Neural cell (in vitro differentiated cells): ENCODE results near the gene CASR. TPM values are rescaled to one million over a fixed set of nuclear protein-coding genes. Genes with fewer than 3 reads are reported as not detected.

Experiments used
- H2AFZ ChIP-seq: fragments of 200-600, 300-800 bp; sonication (generic), shearing (Covaris generic); 2 replicates; pipeline ENCODE4 v1.6.0; 2014; ENCODE audit warnings: low read depth, mild to moderate bottlenecking, antibody characterized with exemption, low read length, moderate library complexity
- H3F3A ChIP-seq: fragments of 200-600 bp; shearing (Covaris generic); 2 replicates; pipeline ENCODE4 v1.6.1; 2016; ENCODE audit warnings: mild to moderate bottlenecking, moderate library complexity, mixed read lengths, antibody characterized with exemption, low read length; ENCODE audit not compliant: insufficient read depth, poor library complexity, severe bottlenecking
- H3K27ac ChIP-seq: fragments of 200-600, 300-800 bp; sonication (generic), shearing (Covaris generic); 2 replicates; pipeline ENCODE4 v1.5.1; 2014; ENCODE audit warnings: mild to moderate bottlenecking, low read length, moderate library complexity
- H3K27me3 ChIP-seq: fragments of 300-800, 200-600 bp; sonication (generic), shearing (Covaris generic); 2 replicates; pipeline ENCODE4 v1.6.0; 2014; ENCODE audit warnings: mild to moderate bottlenecking, low read depth, low read length, moderate library complexity; ENCODE audit not compliant: insufficient read depth
- H3K36me3 ChIP-seq: fragments of 300-800, 200-600 bp; sonication (generic), shearing (Covaris generic); 2 replicates; pipeline ENCODE4 v1.5.1; 2014; ENCODE audit warnings: mild to moderate bottlenecking, antibody characterized with exemption, low read length, moderate library complexity; ENCODE audit not compliant: insufficient read depth
- H3K4me2 ChIP-seq: fragments of 300-800, 200-600 bp; sonication (generic), shearing (Covaris generic); 2 replicates; pipeline ENCODE4 v1.6.0; 2014; ENCODE audit warnings: mild to moderate bottlenecking, low read length
- H3K4me3 ChIP-seq: fragments of 300-800, 200-600 bp; sonication (generic), shearing (Covaris generic); 2 replicates; pipeline ENCODE4 v1.5.1; 2014; ENCODE audit warnings: mild to moderate bottlenecking, low read length, moderate library complexity
- H3K79me2 ChIP-seq: fragments of 200-600 bp; shearing (Covaris generic); replicated peaks from 2 replicates; pipeline ENCODE4 v1.6.0; 2014; ENCODE audit warnings: mild to moderate bottlenecking, low read length, moderate library complexity; ENCODE audit not compliant: insufficient read depth
- H3K9ac ChIP-seq: fragments of 300-800, 200-600 bp; sonication (generic), shearing (Covaris generic); 2 replicates; pipeline ENCODE4 v1.6.1; 2016; ENCODE audit warnings: mild to moderate bottlenecking, low read length, mixed read lengths
- H3K9me2 ChIP-seq: fragments of 200-600 bp; shearing (Covaris generic); 2 replicates; pipeline ENCODE4 v1.6.1; 2016; ENCODE audit warnings: mild to moderate bottlenecking, low read length, mixed read lengths; ENCODE audit not compliant: insufficient read depth
- H3K9me3 ChIP-seq: fragments of 200-600, 300-800 bp; sonication (generic), shearing (Covaris generic); 2 replicates; pipeline ENCODE4 v1.6.1; 2016; ENCODE audit warnings: mild to moderate bottlenecking, mixed run types, low read length, moderate library complexity, mixed read lengths
- H4K20me1 ChIP-seq: fragments of 200-600 bp; shearing (Covaris generic); 2 replicates; pipeline ENCODE4 v1.6.1; 2016; ENCODE audit warnings: mild to moderate bottlenecking, mixed run types; ENCODE audit not compliant: insufficient read depth
- CTCF ChIP-seq: fragments of 450-650 bp; IDR thresholded peaks from 2 replicates; pipeline ENCODE4 v1.5.1; 2014; ENCODE audit warnings: antibody characterized with exemption, mild to moderate bottlenecking, moderate library complexity; ENCODE audit not compliant: poor library complexity, severe bottlenecking
- EP300 ChIP-seq: fragments of 450-650 bp; conservative IDR thresholded peaks from 2 replicates; pipeline ENCODE4 v1.6.1; 2014; ENCODE audit warnings: antibody characterized with exemption, mild to moderate bottlenecking, moderate library complexity; ENCODE audit not compliant: poor library complexity, severe bottlenecking
- EZH2 ChIP-seq: fragments of 200-600, 300-800 bp; shearing (Covaris generic), sonication (generic); IDR thresholded peaks from 2 replicates; pipeline ENCODE4 v1.6.1; 2014; ENCODE audit warnings: antibody characterized with exemption, low read length, borderline replicate concordance, mild to moderate bottlenecking; ENCODE audit not compliant: insufficient read depth, poor library complexity, severe bottlenecking
- MXI1 ChIP-seq: fragments of 450-650 bp; conservative IDR thresholded peaks from 2 replicates; pipeline ENCODE4 v1.6.1; 2014; ENCODE audit warnings: antibody characterized with exemption, mild to moderate bottlenecking; ENCODE audit not compliant: poor library complexity, severe bottlenecking
- POLR2AphosphoS5 ChIP-seq: IDR thresholded peaks from 2 replicates; pipeline ENCODE4 v1.6.1; 2012
- RAD21 ChIP-seq: fragments of 450-650 bp; conservative IDR thresholded peaks from 2 replicates; pipeline ENCODE4 v1.6.1; 2014; ENCODE audit warnings: antibody characterized with exemption, mild to moderate bottlenecking, moderate library complexity
- REST ChIP-seq: IDR thresholded peaks from 2 replicates; pipeline ENCODE4 v1.6.1; 2012; ENCODE audit warnings: borderline replicate concordance
- SMC3 ChIP-seq: fragments of 450-650 bp; conservative IDR thresholded peaks from 2 replicates; pipeline ENCODE4 v1.6.1; 2014; ENCODE audit warnings: antibody characterized with exemption, mild to moderate bottlenecking, moderate library complexity; ENCODE audit not compliant: poor library complexity
- TAF1 ChIP-seq: IDR thresholded peaks from 2 replicates; pipeline ENCODE4 v1.6.1; 2012; ENCODE audit warnings: low read depth
- polyA plus RNA-seq: library from polyadenylated mRNA; depleted of rRNA; stranded (reverse); fragments of >200 nt; gene quantifications from 2 replicates; pipeline ENCODE4 v1.2.3, GENCODE V29; 2014

CASR gene
- polyA plus RNA-seq, 1 donor from 2014 or later = not detected

DNA sequence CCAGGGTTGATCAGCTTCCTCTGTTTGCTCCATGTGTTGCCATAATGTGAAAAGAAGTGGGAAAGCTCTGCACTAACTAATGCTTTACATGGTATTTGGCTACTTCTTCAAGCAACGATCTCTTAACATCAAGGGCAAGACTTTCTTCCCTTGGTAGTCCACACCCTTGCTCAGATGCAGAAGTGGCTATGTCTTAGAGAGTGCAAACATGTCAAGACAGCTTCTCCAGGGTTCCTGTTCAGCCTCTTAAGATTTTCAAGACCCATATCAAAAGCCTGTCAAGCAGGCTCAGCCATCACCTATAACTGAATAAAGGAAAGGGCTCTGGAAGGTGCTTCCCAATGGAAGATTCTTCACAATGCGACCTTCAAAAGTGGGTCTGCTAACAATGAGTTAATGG lies 76.7 kb downstream of the CASR start:
- H3K36me3 ChIP-seq = no peaks in the 10 kb centered on the region
- no peaks in the 10 kb centered on the region for H3K9me2 ChIP-seq
- H3K79me2 ChIP-seq = no peaks in the 10 kb centered on the region
- no peak overlapping the region for H3K4me3 ChIP-seq
- no peaks in the 10 kb centered on the region for H3K9me3 ChIP-seq
- H3K9ac ChIP-seq = no peak overlapping the region
- no peaks in the 10 kb centered on the region for H4K20me1 ChIP-seq
- H3F3A ChIP-seq = no peaks in the 10 kb centered on the region
- H3K27ac ChIP-seq = no peak overlapping the region
- H3K4me2 ChIP-seq = no peak overlapping the region
- H2AFZ ChIP-seq = no peak overlapping the region
- no peaks in the 10 kb centered on the region for H3K27me3 ChIP-seq
- no peak for TF ChIP-seq REST
- no peak for TF ChIP-seq MXI1
- TF ChIP-seq EP300 = no peak
- TF ChIP-seq RAD21 = no peak
- no peak for TF ChIP-seq CTCF
- TF ChIP-seq POLR2AphosphoS5 = no peak
- TF ChIP-seq TAF1 = no peak
- no peak for TF ChIP-seq EZH2
- no peak for TF ChIP-seq SMC3

GRCh38 chr3:122263058-122263457 lies 79.6 kb downstream of the CASR start:
- no peaks in the 10 kb centered on the region for H3K79me2 ChIP-seq
- no peak overlapping the region for H3K27ac ChIP-seq
- no peaks in the 10 kb centered on the region for H3K9me3 ChIP-seq
- H2AFZ ChIP-seq = no peak overlapping the region
- H3K36me3 ChIP-seq = no peaks in the 10 kb centered on the region
- H3K27me3 ChIP-seq = no peaks in the 10 kb centered on the region
- no peak overlapping the region for H3K9ac ChIP-seq
- H4K20me1 ChIP-seq = no peaks in the 10 kb centered on the region
- no peak overlapping the region for H3K4me3 ChIP-seq
- TF ChIP-seq TAF1 (no peak), RAD21 (no peak), SMC3 (no peak), EZH2 (no peak), EP300 (no peak), CTCF (no peak), REST (no peak), MXI1 (no peak), POLR2AphosphoS5 (no peak)
- H3K9me2 ChIP-seq = no peaks in the 10 kb centered on the region
- H3F3A ChIP-seq = no peaks in the 10 kb centered on the region
- no peak overlapping the region for H3K4me2 ChIP-seq
